H1 (cell line): Measurements from ENCODE around the gene CLEC12A. TPM values are rescaled to one million over a fixed set of nuclear protein-coding genes. Genes with fewer than 3 reads are reported as not detected.

Source experiments
- CTCF ChIA-PET: fragments of 300-600 bp; sonication (Branson Sonifier 250); formaldehyde crosslinking; loops from one replicate; lab custom pipeline; 2021; ENCODE audit not compliant: partially characterized antibody; lab: Charles Lee
- POLR2A ChIA-PET: fragments of 300-600 bp; sonication (Branson Sonifier 250); formaldehyde crosslinking; loops from one replicate; lab custom pipeline; 2021; ENCODE audit warnings: inconsistent platforms; ENCODE audit not compliant: partially characterized antibody; lab: Charles Lee
- DNase-seq, 2 experiments: peaks; one replicate each; pipeline versions ENCODE4 v3.0.0 to v3.0.0-alpha.2; 2010 to 2022; ENCODE audit warnings: low spot score in 2 of 2, low read depth in 1 of 2, mixed read lengths in 1 of 2
- FAIRE-seq: peaks from 2 replicates; lab custom pipeline; 2011; peaks lifted over from hg19 to GRCh38; lab: Jason Lieb, UNC
- H2AFZ ChIP-seq: 2 replicates; pipeline ENCODE4 v1.8.1; 2012; ENCODE audit warnings: low read length, inconsistent platforms
- H2AK5ac ChIP-seq: 2 replicates; pipeline ENCODE4 v1.6.1; 2013; ENCODE audit warnings: low read depth, low read length
- H2BK120ac ChIP-seq: replicated peaks from 2 replicates; pipeline ENCODE3; 2013; ENCODE audit warnings: low read depth, low read length, inconsistent platforms
- H2BK12ac ChIP-seq: 2 replicates; pipeline ENCODE4 v1.6.1; 2013; ENCODE audit warnings: low read depth, low read length
- H2BK15ac ChIP-seq: 2 replicates; pipeline ENCODE4 v1.6.1; 2013; ENCODE audit warnings: low read length
- H2BK20ac ChIP-seq: 2 replicates; pipeline ENCODE4 v1.6.1; 2013; ENCODE audit warnings: low read length
- H2BK5ac ChIP-seq: 2 replicates; pipeline ENCODE4 v1.6.1; 2013; ENCODE audit warnings: low read depth, low read length
- H3K14ac ChIP-seq: 2 replicates; pipeline ENCODE4 v1.6.1; 2013; ENCODE audit warnings: inconsistent platforms; ENCODE audit not compliant: insufficient read length
- H3K18ac ChIP-seq: 2 replicates; pipeline ENCODE4 v1.6.1; 2013; ENCODE audit warnings: low read length; ENCODE audit errors: extremely low read depth
- H3K23ac ChIP-seq: 2 replicates; pipeline ENCODE4 v1.6.1; 2013; ENCODE audit warnings: inconsistent platforms; ENCODE audit not compliant: insufficient read length
- H3K23me2 ChIP-seq: 2 replicates; pipeline ENCODE4 v1.6.1; 2013; ENCODE audit warnings: low read depth, low read length
- H3K27ac ChIP-seq: 2 replicates; pipeline ENCODE4 v1.6.1; 2011; ENCODE audit warnings: low read depth, low read length, inconsistent platforms
- H3K27me3 ChIP-seq, 4 experiments: replicated peaks in 1 of 4; 1 replicate in 1 of 4; 2 replicates in 3 of 4; pipeline versions ENCODE4 v1.6.1 to v1.8.1; 2011 to 2013; ENCODE audit warnings: low read length in 3 of 4, mild to moderate bottlenecking in 3 of 4, inconsistent platforms in 2 of 4, mixed read lengths in 2 of 4, moderate library complexity in 1 of 4; ENCODE audit not compliant: control insufficient read depth in 3 of 4, insufficient read depth in 3 of 4; ENCODE audit errors: extremely low read depth in 1 of 4
- H3K36me3 ChIP-seq, 4 experiments: 2 replicates each; pipeline versions ENCODE4 v1.6.1 to v1.8.1; 2011 to 2013; ENCODE audit warnings: mild to moderate bottlenecking in 4 of 4, low read length in 3 of 4, moderate library complexity in 2 of 4, control low read depth in 1 of 4, inconsistent platforms in 1 of 4; ENCODE audit not compliant: insufficient read depth in 4 of 4, control insufficient read depth in 2 of 4
- H3K4ac ChIP-seq: replicated peaks from 2 replicates; pipeline ENCODE3; 2013; ENCODE audit warnings: low read length, low read depth, mixed read lengths, inconsistent platforms; ENCODE audit not compliant: insufficient read length
- H3K4me1 ChIP-seq, 4 experiments: replicated peaks in 1 of 4; 1 replicate in 1 of 4; 2 replicates in 3 of 4; pipeline versions ENCODE4 v1.6.1 to v1.8.1; 2011 to 2013; ENCODE audit warnings: low read length in 3 of 4, inconsistent platforms in 2 of 4, mixed read lengths in 1 of 4; ENCODE audit not compliant: insufficient read depth in 4 of 4, control insufficient read depth in 3 of 4
- H3K4me2 ChIP-seq, 2 experiments: 2 replicates each; pipeline versions ENCODE4 v1.6.1 to v1.8.1; 2011 to 2013; ENCODE audit warnings: low read depth in 2 of 2, low read length in 2 of 2, control low read depth in 1 of 2, inconsistent platforms in 1 of 2, mild to moderate bottlenecking in 1 of 2; ENCODE audit not compliant: insufficient read depth in 1 of 2
- H3K4me3 ChIP-seq, 4 experiments: fragments of 200-600, 300-600 bp in 1 of 4; sonication (generic), shearing (Covaris generic), sonication (Bioruptor Twin) in 1 of 4; 2 replicates each; pipeline versions ENCODE4 v1.5.1 to v1.8.1; 2011 to 2016; ENCODE audit warnings: low read length in 4 of 4, low read depth in 3 of 4, control low read depth in 2 of 4, inconsistent platforms in 2 of 4, mild to moderate bottlenecking in 2 of 4, mixed read lengths in 1 of 4, moderate library complexity in 1 of 4; ENCODE audit not compliant: insufficient read depth in 2 of 4; ENCODE audit errors: extremely low read depth in 1 of 4
- H3K56ac ChIP-seq: replicated peaks from 2 replicates; pipeline ENCODE3; 2013; ENCODE audit warnings: low read depth, mild to moderate bottlenecking, mixed read lengths, low read length, inconsistent platforms; ENCODE audit not compliant: insufficient read length
- H3K79me1 ChIP-seq: 2 replicates; pipeline ENCODE4 v1.6.1; 2013; ENCODE audit warnings: low read depth, low read length, control low read depth
- H3K79me2 ChIP-seq, 2 experiments: 2 replicates each; pipeline versions ENCODE4 v1.6.1 to v1.8.1; 2012 to 2013; ENCODE audit warnings: low read length in 2 of 2, mild to moderate bottlenecking in 2 of 2, inconsistent platforms in 1 of 2; ENCODE audit not compliant: insufficient read depth in 2 of 2, control insufficient read depth in 1 of 2
- H3K9ac ChIP-seq, 4 experiments: replicated peaks in 1 of 4; 1 replicate in 1 of 4; 2 replicates in 3 of 4; pipeline versions ENCODE4 v1.6.1 to v1.8.1; 2011 to 2013; ENCODE audit warnings: low read depth in 3 of 4, low read length in 3 of 4, control low read depth in 2 of 4, mild to moderate bottlenecking in 2 of 4, moderate library complexity in 2 of 4, inconsistent platforms in 1 of 4; ENCODE audit errors: extremely low read depth in 1 of 4
- H3K9me3 ChIP-seq, 2 experiments: 2 replicates each; pipeline versions ENCODE4 v1.6.1 to v1.8.1; 2012 to 2013; ENCODE audit warnings: mild to moderate bottlenecking in 2 of 2, moderate library complexity in 2 of 2, control low read depth in 1 of 2, inconsistent platforms in 1 of 2, low read depth in 1 of 2, low read length in 1 of 2, mixed read lengths in 1 of 2; ENCODE audit not compliant: insufficient read depth in 2 of 2
- H4K20me1 ChIP-seq, 2 experiments: replicated peaks in 1 of 2; 2 replicates each; pipeline versions ENCODE3 to v1.8.1; 2011 to 2013; ENCODE audit warnings: inconsistent platforms in 2 of 2, low read length in 2 of 2, mild to moderate bottlenecking in 1 of 2; ENCODE audit not compliant: insufficient read depth in 2 of 2, control insufficient read depth in 1 of 2
- H4K5ac ChIP-seq: 2 replicates; pipeline ENCODE4 v1.6.1; 2013; ENCODE audit warnings: low read length, low read depth, mixed read lengths, inconsistent platforms; ENCODE audit not compliant: insufficient read length
- H4K8ac ChIP-seq: 2 replicates; pipeline ENCODE4 v1.8.0; 2013; ENCODE audit warnings: mild to moderate bottlenecking, moderate library complexity, low read length, inconsistent platforms; ENCODE audit not compliant: insufficient read depth; ENCODE audit errors: extremely low read depth
- H4K91ac ChIP-seq: replicated peaks from 2 replicates; pipeline ENCODE3; 2013; ENCODE audit warnings: low read length, mixed read lengths, inconsistent platforms; ENCODE audit not compliant: insufficient read length
- CTCF ChIP-seq, 3 experiments: IDR thresholded peaks; 1 replicate in 2 of 3; 2 replicates in 1 of 3; pipeline versions ENCODE4 v1.5.1 to v1.6.1; 2011; ENCODE audit warnings: low read length in 3 of 3, mild to moderate bottlenecking in 3 of 3, inconsistent platforms in 2 of 3, low read depth in 1 of 3, moderate library complexity in 1 of 3; ENCODE audit not compliant: insufficient read depth in 1 of 3; ENCODE audit errors: control extremely low read depth in 1 of 3
- HDAC2 ChIP-seq, 2 experiments: fragments of 300-600 bp in 1 of 2; sonication (generic) in 1 of 2; IDR thresholded peaks; 2 replicates each; pipeline ENCODE4 v1.6.1; 2011 to 2012; ENCODE audit warnings: low read depth in 2 of 2, low read length in 2 of 2, mild to moderate bottlenecking in 2 of 2, moderate library complexity in 2 of 2, borderline replicate concordance in 1 of 2, inconsistent platforms in 1 of 2
- JUND ChIP-seq: IDR thresholded peaks from 2 replicates; pipeline ENCODE4 v1.6.1; 2011; ENCODE audit warnings: mild to moderate bottlenecking, improper control_type of control experiment, low read length
- RAD21 ChIP-seq, 2 experiments: IDR thresholded peaks in 1 of 2; conservative IDR thresholded peaks in 1 of 2; 2 replicates each; pipeline ENCODE4 v1.6.1; 2011; ENCODE audit warnings: low read depth in 2 of 2, low read length in 2 of 2, improper control_type of control experiment in 1 of 2, inconsistent platforms in 1 of 2, mild to moderate bottlenecking in 1 of 2, moderate library complexity in 1 of 2
- TCF12 ChIP-seq: IDR thresholded peaks from 2 replicates; pipeline ENCODE4 v1.6.1; 2011; ENCODE audit warnings: low read depth, mild to moderate bottlenecking, low read length
- TEAD4 ChIP-seq: IDR thresholded peaks from 2 replicates; pipeline ENCODE4 v1.6.1; 2012; ENCODE audit warnings: low read depth, low read length, inconsistent platforms, mixed read lengths
- WGBS, 2 experiments: shearing (Covaris generic) in 1 of 2; methylation state at CpG; one replicate each; pipeline versions ENCODE4 v1.1.6 to v1.1.7; 2013 to 2015; ENCODE audit warnings: low lambda C conversion rate in 2 of 2, mixed read lengths in 2 of 2, inconsistent platforms in 1 of 2, low coverage in 1 of 2, missing lambda C conversion rate in 1 of 2; ENCODE audit not compliant: insufficient replicate concordance in 2 of 2, insufficient coverage in 1 of 2, insufficient read length in 1 of 2; ENCODE audit errors: extremely low coverage in 1 of 2, missing lambda C conversion rate in 1 of 2; 5-methylcytosine and 5-hydroxymethylcytosine counted together
- polyA plus RNA-seq, 7 experiments: library from polyadenylated mRNA; depleted of rRNA in 3 of 7; stranded (reverse) in 5 of 7; unstranded in 2 of 7; fragments of >200 nt in 5 of 7; fragments of 200-250 nt in 2 of 7; gene quantifications; 1 replicate in 5 of 7; 2 replicates in 1 of 7; 4 replicates in 1 of 7; pipeline versions ENCODE4 v1.2.1 to v1.2.3, GENCODE V29; 2011 to 2013; ENCODE audit warnings: missing spikeins in 2 of 7, mixed read lengths in 2 of 7
- total RNA-seq: library from RNA; stranded (reverse); fragmentation: NEBNext Ultra II Directional; extraction: Animal tissue kit (Norgen Biotek cat#: 25700); gene quantifications from 2 replicates; pipeline ENCODE4 v1.2.1, GENCODE V29; 2021

The CLEC12A gene
- total and polyA plus RNA-seq, 2 of the 8 experiments (the other 6 are each of a cell fraction or from before 2014, with no cell fraction given): not detected

- no peak overlapping the region for H2BK12ac ChIP-seq
- H3K56ac ChIP-seq: no peak overlapping the region
- no peak overlapping the region for H2AFZ ChIP-seq
- no peaks in the 10 kb centered on the region for H3K79me1 ChIP-seq
- no peaks in the 10 kb centered on the region for H3K79me2 ChIP-seq
- 29% methylated on average over 5 of the region's 5 CpGs; no CpG with 5 or more reads in 1 of the 2 experiments for WGBS, 2 experiments
- CTCF ChIA-PET: interaction anchor here (0.8 to 1.4 kb wide), 9 partner anchors 10 to 176 kb away, joined by 3 to 10 read pairs (median 3); no protein-coding TSS in a partner anchor
- no peak overlapping the region for H3K18ac ChIP-seq
- H3K4me3 ChIP-seq: no peak overlapping the region
- no peak overlapping the region for H2BK5ac ChIP-seq
- DNase-seq (peak in 1 of 2 experiments; percentile 33), FAIRE-seq (peak; percentile 97)
- H3K4ac ChIP-seq: no peak overlapping the region
- no peaks in the 10 kb centered on the region for H3K27me3 ChIP-seq
- H4K5ac ChIP-seq: no peak overlapping the region
- no peaks in the 10 kb centered on the region for H3K4me1 ChIP-seq
- no peak overlapping the region for H2BK20ac ChIP-seq
- H3K27ac ChIP-seq: no peak overlapping the region
- no peak overlapping the region for H3K4me2 ChIP-seq
- H2AK5ac ChIP-seq: no peak overlapping the region
- POLR2A ChIA-PET: no interaction called here
- H2BK15ac ChIP-seq: no peak overlapping the region
- H4K91ac ChIP-seq: no peak overlapping the region
- no peak overlapping the region for H3K9ac ChIP-seq
- H3K9me3 ChIP-seq: no peaks in the 10 kb centered on the region
- H3K36me3 ChIP-seq: no peaks in the 10 kb centered on the region
- H3K23ac ChIP-seq: no peak overlapping the region
- TF ChIP-seq RAD21 (IDR thresholded peaks at IDR 0.05 in 1 of 2, conservative IDR thresholded peaks at IDR 0.05 in 1 of 2; ENCODE audit: low read depth in 2 of 2, low read length in 2 of 2) (peak; percentile 69 to 74), TCF12 (0 out of 2 replicates have a peak, but pooled peaks have one; percentile 18), CTCF (IDR thresholded peaks at IDR 0.05; ENCODE audit: control extremely low read depth in 1 of 3, insufficient read depth in 1 of 3, low read depth in 1 of 3, low read length in 3 of 3) (peak in 2 of 3 experiments; percentile 47 to 51; a peak in 3 of 4 replicates), HDAC2 (IDR thresholded peaks at IDR 0.05; ENCODE audit: borderline replicate concordance in 1 of 2, low read depth in 2 of 2, low read length in 2 of 2) (no peak), TEAD4 (0 out of 2 replicates have a peak, but pooled peaks have one; percentile 11), JUND (no peak)
- TF ChIP-seq, all 59 proteins: peak for 4
- no peak overlapping the region for H3K14ac ChIP-seq
- H4K20me1 ChIP-seq: no peaks in the 10 kb centered on the region
- no peak overlapping the region for H2BK120ac ChIP-seq
- H4K8ac ChIP-seq: no peak overlapping the region
- no peaks in the 10 kb centered on the region for H3K23me2 ChIP-seq
Measured at GRCh38 chr12:9925705-9926393, 45.4 kb upstream of the CLEC12A start.
